Activated CD4-positive, alpha-beta T cell treated with anti-CD3 and anti-CD28 coated beads, Interleukin-10, Interleukin-2, amounts not matched to agents 100 ng/mL and 50 ng/mL, durations not matched to agents 16 hours and 8 hours (primary cell): Measurements from ENCODE around the gene MEAK7.
A peak's percentile ranks its signal among the peaks of the same experiment; 100 is the strongest.

ENCODE experiments used
- DNase-seq: peaks from one replicate; pipeline ENCODE4 v3.0.0-alpha.2; 2020

The MEAK7 gene

GRCh38 chr16:84504420-84505248 lies at the start of gene MEAK7:
TSS of gene MEAK7 (minus strand) at chr16:84504659. CDS start at chr16:84498086, 6,573 bp downstream.
- DNase-seq, result peak; percentile 99

- DNase-seq, result peak; percentile 83
Observed at GRCh38 chr16:84553873-84554399, 49.5 kb upstream of the MEAK7 start.

- DNase-seq, result no peak
Observed at GRCh38 chr16:84552135-84552534, 47.7 kb upstream of the MEAK7 start.

GRCh38 chr16:84550096-84550495 lies 45.6 kb upstream of the MEAK7 start:
- DNase-seq, result peak; percentile 42

- peak; percentile 79 for DNase-seq
Observed at GRCh38 chr16:84548971-84549844, 44.7 kb upstream of the MEAK7 start.

- DNase-seq, result no peak
Observed at GRCh38 chr16:84548508-84548907, 44.0 kb upstream of the MEAK7 start.

GRCh38 chr16:84547546-84548061 lies 43.1 kb upstream of the MEAK7 start:
- peak; percentile 45 for DNase-seq

GRCh38 chr16:84546669-84547545 lies 42.4 kb upstream of the MEAK7 start:
- DNase-seq, result no peak

GRCh38 chr16:84545114-84545737 lies 40.8 kb upstream of the MEAK7 start:
- DNase-seq, result no peak

GRCh38 chr16:84544031-84544773 lies 39.7 kb upstream of the MEAK7 start:
- DNase-seq, result no peak

GRCh38 chr16:84543253-84543652 lies 38.8 kb upstream of the MEAK7 start:
- no peak for DNase-seq

GRCh38 chr16:84541999-84542817 lies 37.7 kb upstream of the MEAK7 start:
- no peak for DNase-seq

- no peak for DNase-seq
Observed at GRCh38 chr16:84540194-84540593, 35.7 kb upstream of the MEAK7 start.

- no peak for DNase-seq
Observed at GRCh38 chr16:84538222-84538840, 33.9 kb upstream of the MEAK7 start.

GRCh38 chr16:84537491-84538151 lies 33.2 kb upstream of the MEAK7 start:
- DNase-seq, result no peak

GRCh38 chr16:84535851-84536250 lies 31.4 kb upstream of the MEAK7 start:
- DNase-seq, result no peak

GRCh38 chr16:84535408-84535807 lies 30.9 kb upstream of the MEAK7 start:
- DNase-seq, result no peak

GRCh38 chr16:84534815-84535214 lies 30.4 kb upstream of the MEAK7 start:
- DNase-seq, result no peak

- no peak for DNase-seq
Observed at GRCh38 chr16:84532855-84533486, 28.5 kb upstream of the MEAK7 start.
